Endothelial cell (in vitro differentiated cells): Measurements from ENCODE around the gene PTPRT. TPM values are rescaled to one million over a fixed set of nuclear protein-coding genes. Genes with fewer than 3 reads are reported as not detected.
"Not testable (repeated sequence)": the region's sequence is repeated elsewhere in the genome, so short reads cannot be mapped to it uniquely, and the experiment has no call there.

ENCODE experiments used
- DNase-seq: peaks from one replicate; pipeline ENCODE4 v3.0.0; 2021; ENCODE audit warnings: low spot score
- H3K27ac Mint-ChIP-seq: one replicate; pipeline ENCODE4 v1.8.0; 2021; ENCODE audit warnings: mixed read lengths, inconsistent platforms; ENCODE audit not compliant: unreplicated experiment
- H3K27me3 Mint-ChIP-seq: one replicate; pipeline ENCODE4 v1.8.0; 2021; ENCODE audit warnings: mild to moderate bottlenecking, moderate library complexity, mixed read lengths, inconsistent platforms; ENCODE audit not compliant: unreplicated experiment
- H3K36me3 Mint-ChIP-seq: one replicate; pipeline ENCODE4 v1.8.0; 2021; ENCODE audit warnings: mild to moderate bottlenecking, low read depth, mixed read lengths, inconsistent platforms; ENCODE audit not compliant: unreplicated experiment
- H3K4me1 Mint-ChIP-seq: one replicate; pipeline ENCODE4 v1.8.0; 2021; ENCODE audit warnings: mild to moderate bottlenecking, mixed read lengths, inconsistent platforms; ENCODE audit not compliant: unreplicated experiment
- H3K4me3 Mint-ChIP-seq: one replicate; pipeline ENCODE4 v1.8.0; 2021; ENCODE audit warnings: mild to moderate bottlenecking, mixed read lengths, inconsistent platforms; ENCODE audit not compliant: unreplicated experiment
- H3K9me3 Mint-ChIP-seq: one replicate; pipeline ENCODE4 v1.8.0; 2021; ENCODE audit warnings: mixed read lengths, inconsistent platforms; ENCODE audit not compliant: unreplicated experiment
- total RNA-seq: library from RNA; stranded (reverse); fragmentation: NEBNext Ultra II Directional; extraction: Animal tissue kit (Norgen Biotek cat#: 25700); gene quantifications from one replicate; pipeline ENCODE4 v1.2.1, GENCODE V29; 2021; ENCODE audit not compliant: unreplicated experiment
- TF ChIP-seq, protein P1 (sequence below): fragments of 200-600 bp; sonication (generic); IDR thresholded peaks from one replicate; pipeline ENCODE4 v1.5.0; 2021; ENCODE audit warnings: antibody characterized with exemption; ENCODE audit not compliant: unreplicated experiment

Gene PTPRT
- total RNA-seq, 1 donor from 2014 or later, result 0.10 TPM

- Mint-ChIP-seq H3K36me3 (peaks cover 14% of the 10 kb centered on the region), H3K27ac (no peak overlapping the region), H3K27me3 (peaks cover 3% of the 10 kb centered on the region), H3K9me3 (peaks cover 52% of the 10 kb centered on the region), H3K4me3 (no peak overlapping the region), H3K4me1 (no peaks in the 10 kb centered on the region)
- DNase-seq, result no peak
- TF ChIP-seq, protein P1, sequence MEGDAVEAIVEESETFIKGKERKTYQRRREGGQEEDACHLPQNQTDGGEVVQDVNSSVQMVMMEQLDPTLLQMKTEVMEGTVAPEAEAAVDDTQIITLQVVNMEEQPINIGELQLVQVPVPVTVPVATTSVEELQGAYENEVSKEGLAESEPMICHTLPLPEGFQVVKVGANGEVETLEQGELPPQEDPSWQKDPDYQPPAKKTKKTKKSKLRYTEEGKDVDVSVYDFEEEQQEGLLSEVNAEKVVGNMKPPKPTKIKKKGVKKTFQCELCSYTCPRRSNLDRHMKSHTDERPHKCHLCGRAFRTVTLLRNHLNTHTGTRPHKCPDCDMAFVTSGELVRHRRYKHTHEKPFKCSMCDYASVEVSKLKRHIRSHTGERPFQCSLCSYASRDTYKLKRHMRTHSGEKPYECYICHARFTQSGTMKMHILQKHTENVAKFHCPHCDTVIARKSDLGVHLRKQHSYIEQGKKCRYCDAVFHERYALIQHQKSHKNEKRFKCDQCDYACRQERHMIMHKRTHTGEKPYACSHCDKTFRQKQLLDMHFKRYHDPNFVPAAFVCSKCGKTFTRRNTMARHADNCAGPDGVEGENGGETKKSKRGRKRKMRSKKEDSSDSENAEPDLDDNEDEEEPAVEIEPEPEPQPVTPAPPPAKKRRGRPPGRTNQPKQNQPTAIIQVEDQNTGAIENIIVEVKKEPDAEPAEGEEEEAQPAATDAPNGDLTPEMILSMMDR, result no peak
Observed at GRCh38 chr20:42923348-42923918, 266.3 kb downstream of the PTPRT start.

DNA sequence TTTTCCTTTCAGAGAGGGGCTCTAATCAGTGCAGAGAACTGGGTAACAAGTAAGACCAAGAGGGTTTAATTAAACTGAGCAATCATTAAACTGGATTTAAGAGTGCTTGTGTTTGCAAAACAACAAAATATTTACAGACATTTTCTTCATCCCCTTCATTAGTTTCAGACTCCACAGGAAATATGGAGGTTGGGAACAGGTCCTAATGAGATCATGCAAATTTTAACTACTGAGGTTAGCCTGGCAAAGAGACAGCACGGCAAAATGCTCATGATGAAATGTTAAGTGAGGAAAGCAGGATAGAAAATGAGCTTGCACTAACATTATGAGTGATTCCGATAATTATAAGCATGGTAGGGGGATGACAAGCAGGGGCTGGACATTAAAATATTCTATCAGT, 268.9 kb downstream of the PTPRT start:
- no peak overlapping the region for H3K27ac Mint-ChIP-seq

DNA sequence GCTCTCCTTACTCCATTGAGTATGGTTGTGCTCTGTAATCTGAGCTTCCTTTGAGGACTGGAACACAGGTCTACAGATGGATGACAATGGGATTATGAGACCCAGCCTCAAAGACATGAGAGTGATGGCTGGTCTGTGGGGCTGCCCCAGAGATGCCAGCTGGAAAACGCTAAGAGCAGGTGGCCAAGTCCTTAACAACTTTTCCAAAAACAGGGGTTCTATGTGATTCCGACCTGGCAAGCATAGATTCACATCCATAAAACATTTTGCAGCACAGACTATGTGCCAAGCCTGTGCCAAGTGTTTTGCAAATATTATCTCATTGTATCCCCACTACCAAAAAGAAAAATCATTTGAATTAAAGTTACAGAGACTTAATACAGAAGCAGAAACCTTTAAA, 270.4 kb downstream of the PTPRT start:
- no peaks in the 10 kb centered on the region for H3K27me3 Mint-ChIP-seq
- DNase-seq, result no peak
- TF ChIP-seq, protein P1, result no peak
- H3K9me3 Mint-ChIP-seq, result peaks cover 40% of the 10 kb centered on the region
- H3K4me3 Mint-ChIP-seq, result no peak overlapping the region
- H3K36me3 Mint-ChIP-seq, result peaks cover 14% of the 10 kb centered on the region
- H3K27ac Mint-ChIP-seq, result no peak overlapping the region
- H3K4me1 Mint-ChIP-seq, result no peaks in the 10 kb centered on the region

More for the DNA sequence above, 268.9 kb downstream of the PTPRT start:
- TF ChIP-seq, protein P1, result no peak
- H3K27me3 Mint-ChIP-seq, result no peaks in the 10 kb centered on the region
- H3K4me3 Mint-ChIP-seq, result no peak overlapping the region
- H3K36me3 Mint-ChIP-seq, result peaks cover 14% of the 10 kb centered on the region
- no peaks in the 10 kb centered on the region for H3K4me1 Mint-ChIP-seq
- DNase-seq, result no peak
- H3K9me3 Mint-ChIP-seq, result peaks cover 40% of the 10 kb centered on the region

- TF ChIP-seq, protein P1, result no peak
- DNase-seq, result no peak
- Mint-ChIP-seq H3K4me3 (no peak overlapping the region), H3K36me3 (peaks cover 6% of the 10 kb centered on the region), H3K9me3 (peaks cover 12% of the 10 kb centered on the region), H3K27me3 (peaks cover 3% of the 10 kb centered on the region), H3K4me1 (no peaks in the 10 kb centered on the region), H3K27ac (no peak overlapping the region)
Observed at GRCh38 chr20:42915081-42915480, 274.6 kb downstream of the PTPRT start.

DNA sequence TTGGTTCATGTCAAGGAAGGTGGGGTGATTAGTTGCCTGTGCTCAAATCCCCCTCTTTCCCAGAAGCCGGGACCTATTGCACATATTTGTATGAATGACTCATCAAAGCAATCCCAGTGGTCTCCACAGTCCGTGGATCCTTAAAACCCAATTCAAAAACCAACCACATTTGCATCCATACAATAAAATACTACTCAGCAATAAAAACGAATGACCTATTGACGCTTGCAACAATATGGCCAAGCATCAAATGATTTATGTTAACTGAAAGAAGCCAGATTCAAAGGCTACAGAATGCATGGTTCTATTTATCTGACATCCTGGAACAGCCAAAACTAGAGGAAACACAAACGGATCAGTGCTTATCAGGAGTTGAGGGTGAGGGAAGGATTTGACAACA, 275.4 kb downstream of the PTPRT start:
- peaks cover 10% of the 10 kb centered on the region for H3K9me3 Mint-ChIP-seq

GRCh38 chr20:42910808-42911207, 278.9 kb downstream of the PTPRT start:
- H3K4me1 Mint-ChIP-seq, H3K27ac Mint-ChIP-seq, H3K27me3 Mint-ChIP-seq, H3K4me3 Mint-ChIP-seq, DNase-seq, H3K36me3 Mint-ChIP-seq: not testable (repeated sequence)
- peaks cover 17% of the 10 kb centered on the region for H3K9me3 Mint-ChIP-seq

More for the DNA sequence above, 275.4 kb downstream of the PTPRT start:
- no peaks in the 10 kb centered on the region for H3K4me1 Mint-ChIP-seq
- peaks cover 3% of the 10 kb centered on the region for H3K27me3 Mint-ChIP-seq
- DNase-seq, result no peak
- TF ChIP-seq, protein P1, result no peak
- H3K27ac Mint-ChIP-seq, result no peak overlapping the region
- peaks cover 5% of the 10 kb centered on the region for H3K36me3 Mint-ChIP-seq
- H3K4me3 Mint-ChIP-seq, result no peak overlapping the region
